Measurements from ENCODE around the gene DBN1. TPM values are rescaled to one million over a fixed set of nuclear protein-coding genes. Genes with fewer than 3 reads are reported as not detected.

DBN1 gene
- total and polyA plus RNA-seq, 9 of the 15 experiments (the other 6 are each of a cell fraction or from before 2014, with no cell fraction given): 0.25 to 87.2 (median 27.9) TPM

DNA sequence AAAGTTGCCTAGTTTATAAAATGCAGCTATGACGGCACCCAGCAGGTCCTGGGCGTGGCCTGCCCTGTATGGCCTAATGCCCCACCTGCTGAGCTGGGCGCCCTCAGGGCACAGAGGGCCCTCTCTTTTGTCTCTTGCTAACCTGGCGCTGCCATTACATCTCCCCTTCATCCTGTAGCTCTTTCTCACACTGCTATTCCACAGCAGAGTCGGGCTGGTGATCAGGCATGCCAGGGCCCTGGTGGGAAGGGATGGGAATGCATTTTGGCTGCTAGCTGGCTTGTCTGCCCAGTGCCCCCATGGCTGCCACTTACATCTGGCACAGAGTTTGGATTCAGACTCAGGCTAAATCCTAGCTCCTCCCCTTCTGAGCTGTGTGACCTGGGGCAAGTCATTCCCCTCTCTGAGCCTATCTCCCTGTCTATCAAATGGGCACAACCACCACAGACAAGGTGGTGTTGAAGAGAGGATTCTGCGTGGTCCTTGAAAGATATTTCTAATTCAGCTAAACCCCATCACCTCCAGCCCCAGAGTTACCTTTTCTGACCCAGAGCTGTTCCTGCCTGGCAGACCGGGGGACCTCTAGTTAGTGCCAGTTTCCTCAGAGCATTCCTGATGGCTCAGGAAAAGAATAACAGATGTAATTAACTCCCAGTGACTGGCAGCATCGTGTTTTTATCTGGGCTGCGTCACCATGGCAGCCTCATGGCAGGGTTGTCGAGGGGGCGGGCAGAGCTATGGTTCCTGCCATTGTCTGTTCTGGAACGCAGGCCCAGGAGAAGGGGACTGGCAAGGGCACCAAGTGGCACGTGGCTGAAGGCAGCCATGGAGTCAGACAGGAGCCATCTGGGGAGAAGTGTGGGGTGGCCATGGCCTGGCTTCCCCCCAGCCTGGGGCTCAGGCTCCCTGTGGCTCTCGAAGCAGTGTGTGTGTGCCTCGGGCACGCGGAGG is 20.5 kb downstream of the DBN1 start (continued):
- TF ChIP-seq BCOR (IDR thresholded peaks at IDR 0.05) (0 out of 2 replicates have a peak, but pooled peaks have one; percentile 25), RFX1 (IDR thresholded peaks at IDR 0.05) (no peak), ZNF143 (CRISPR knock-in tag; IDR thresholded peaks at IDR 0.05) (no peak), POLR3A (IDR thresholded peaks at IDR 0.05; ENCODE audit: borderline replicate concordance, extremely low read depth, insufficient read depth, insufficient read length) (no peak), ZNF449 (CRISPR knock-in tag; IDR thresholded peaks at IDR 0.05) (no peak), POLR2G (IDR thresholded peaks at IDR 0.05; ENCODE audit: low read depth, low read length) (0 out of 2 replicates have a peak, but pooled peaks have one; percentile 34), RBM25 (IDR thresholded peaks at IDR 0.05; ENCODE audit: low read depth, low read length, severe bottlenecking) (peak; percentile 30), MAX (CRISPR knock-in tag; IDR thresholded peaks at IDR 0.05) (no peak)
- TF ChIP-seq, protein P1, sequence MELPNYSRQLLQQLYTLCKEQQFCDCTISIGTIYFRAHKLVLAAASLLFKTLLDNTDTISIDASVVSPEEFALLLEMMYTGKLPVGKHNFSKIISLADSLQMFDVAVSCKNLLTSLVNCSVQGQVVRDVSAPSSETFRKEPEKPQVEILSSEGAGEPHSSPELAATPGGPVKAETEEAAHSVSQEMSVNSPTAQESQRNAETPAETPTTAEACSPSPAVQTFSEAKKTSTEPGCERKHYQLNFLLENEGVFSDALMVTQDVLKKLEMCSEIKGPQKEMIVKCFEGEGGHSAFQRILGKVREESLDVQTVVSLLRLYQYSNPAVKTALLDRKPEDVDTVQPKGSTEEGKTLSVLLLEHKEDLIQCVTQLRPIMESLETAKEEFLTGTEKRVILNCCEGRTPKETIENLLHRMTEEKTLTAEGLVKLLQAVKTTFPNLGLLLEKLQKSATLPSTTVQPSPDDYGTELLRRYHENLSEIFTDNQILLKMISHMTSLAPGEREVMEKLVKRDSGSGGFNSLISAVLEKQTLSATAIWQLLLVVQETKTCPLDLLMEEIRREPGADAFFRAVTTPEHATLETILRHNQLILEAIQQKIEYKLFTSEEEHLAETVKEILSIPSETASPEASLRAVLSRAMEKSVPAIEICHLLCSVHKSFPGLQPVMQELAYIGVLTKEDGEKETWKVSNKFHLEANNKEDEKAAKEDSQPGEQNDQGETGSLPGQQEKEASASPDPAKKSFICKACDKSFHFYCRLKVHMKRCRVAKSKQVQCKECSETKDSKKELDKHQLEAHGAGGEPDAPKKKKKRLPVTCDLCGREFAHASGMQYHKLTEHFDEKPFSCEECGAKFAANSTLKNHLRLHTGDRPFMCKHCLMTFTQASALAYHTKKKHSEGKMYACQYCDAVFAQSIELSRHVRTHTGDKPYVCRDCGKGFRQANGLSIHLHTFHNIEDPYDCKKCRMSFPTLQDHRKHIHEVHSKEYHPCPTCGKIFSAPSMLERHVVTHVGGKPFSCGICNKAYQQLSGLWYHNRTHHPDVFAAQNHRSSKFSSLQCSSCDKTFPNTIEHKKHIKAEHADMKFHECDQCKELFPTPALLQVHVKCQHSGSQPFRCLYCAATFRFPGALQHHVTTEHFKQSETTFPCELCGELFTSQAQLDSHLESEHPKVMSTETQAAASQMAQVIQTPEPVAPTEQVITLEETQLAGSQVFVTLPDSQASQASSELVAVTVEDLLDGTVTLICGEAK (IDR thresholded peaks at IDR 0.05): no peak
- TF ChIP-seq, protein P1 (CRISPR knock-in tag; IDR thresholded peaks at IDR 0.05): no peak

Measured in K562 (cell line).